Mesenchymal stem cell (in vitro differentiated cells and primary cell): ENCODE measurements around the gene RIPOR2.

Source experiments
- DNase-seq: peaks from one replicate; pipeline ENCODE4 v3.0.0-alpha.2; 2013
- H2AFZ ChIP-seq: one replicate; pipeline ENCODE4 v1.6.1; 2013; ENCODE audit warnings: low read depth, mild to moderate bottlenecking, control low read depth, inconsistent platforms, low read length, moderate library complexity
- H2AK5ac ChIP-seq: 2 replicates; pipeline ENCODE4 v1.6.1; 2013; ENCODE audit warnings: low read length, moderate library complexity, mild to moderate bottlenecking, inconsistent platforms; ENCODE audit not compliant: severe bottlenecking
- H2BK120ac ChIP-seq: one replicate; pipeline ENCODE4 v1.6.1; 2013; ENCODE audit warnings: low read depth, mild to moderate bottlenecking, inconsistent platforms, low read length, moderate library complexity
- H2BK12ac ChIP-seq, 2 experiments: one replicate each; pipeline ENCODE4 v1.6.1; 2013; ENCODE audit warnings: inconsistent platforms in 2 of 2, low read length in 2 of 2, mild to moderate bottlenecking in 2 of 2, moderate library complexity in 2 of 2, control low read depth in 1 of 2
- H2BK15ac ChIP-seq: one replicate; pipeline ENCODE4 v1.6.1; 2013; ENCODE audit warnings: mild to moderate bottlenecking, low read depth, inconsistent platforms; ENCODE audit not compliant: poor library complexity, severe bottlenecking
- H2BK5ac ChIP-seq: 2 replicates; pipeline ENCODE4 v1.6.1; 2013; ENCODE audit warnings: low read depth, mild to moderate bottlenecking, low read length, control low read depth, inconsistent platforms; ENCODE audit not compliant: poor library complexity, severe bottlenecking
- H3K14ac ChIP-seq, 2 experiments: one replicate each; pipeline ENCODE4 v1.6.1; 2013; ENCODE audit warnings: inconsistent platforms in 2 of 2, low read length in 2 of 2, control low read depth in 1 of 2, mild to moderate bottlenecking in 1 of 2, moderate library complexity in 1 of 2
- H3K18ac ChIP-seq, 2 experiments: one replicate each; pipeline ENCODE4 v1.6.1; 2013; ENCODE audit warnings: inconsistent platforms in 2 of 2, low read length in 2 of 2, control low read depth in 1 of 2, low read depth in 1 of 2, mild to moderate bottlenecking in 1 of 2
- H3K23ac ChIP-seq, 2 experiments: one replicate each; pipeline ENCODE4 v1.6.1; 2013; ENCODE audit warnings: inconsistent platforms in 2 of 2, low read length in 2 of 2, mild to moderate bottlenecking in 2 of 2, moderate library complexity in 2 of 2, control low read depth in 1 of 2
- H3K27ac ChIP-seq: 2 replicates; pipeline ENCODE4 v1.5.1; 2013; ENCODE audit warnings: mild to moderate bottlenecking, moderate library complexity, low read length, control low read depth, inconsistent platforms; ENCODE audit not compliant: poor library complexity, severe bottlenecking
- H3K27me3 ChIP-seq, 2 experiments: 2 replicates each; pipeline versions ENCODE4 v1.6.1 to v1.7.0; 2013; ENCODE audit warnings: low read length in 2 of 2, mild to moderate bottlenecking in 2 of 2, moderate library complexity in 2 of 2, control low read depth in 1 of 2, inconsistent platforms in 1 of 2; ENCODE audit not compliant: control insufficient read depth in 1 of 2, insufficient read depth in 1 of 2
- H3K36me3 ChIP-seq, 2 experiments: 2 replicates each; pipeline versions ENCODE4 v1.6.1 to v1.7.0; 2013; ENCODE audit warnings: low read length in 2 of 2, control low read depth in 1 of 2, inconsistent platforms in 1 of 2, low read depth in 1 of 2, mild to moderate bottlenecking in 1 of 2; ENCODE audit not compliant: insufficient read depth in 2 of 2, control insufficient read depth in 1 of 2
- H3K4ac ChIP-seq, 2 experiments: one replicate each; pipeline ENCODE4 v1.6.1; 2013; ENCODE audit warnings: inconsistent platforms in 2 of 2, low read length in 2 of 2, mild to moderate bottlenecking in 2 of 2, moderate library complexity in 2 of 2, control low read depth in 1 of 2, low read depth in 1 of 2
- H3K4me1 ChIP-seq: 2 replicates; pipeline ENCODE4 v1.6.1; 2013; ENCODE audit warnings: low read depth, low read length, control low read depth; ENCODE audit not compliant: control insufficient read depth, insufficient read depth
- H3K4me2 ChIP-seq: 2 replicates; pipeline ENCODE4 v1.6.1; 2013; ENCODE audit warnings: low read length, mild to moderate bottlenecking, inconsistent platforms; ENCODE audit not compliant: poor library complexity, severe bottlenecking
- H3K4me3 ChIP-seq, 2 experiments: 2 replicates each; pipeline versions ENCODE4 v1.5.1 to v1.7.0; 2013; ENCODE audit warnings: low read length in 2 of 2, mild to moderate bottlenecking in 2 of 2, control low read depth in 1 of 2, low read depth in 1 of 2; ENCODE audit not compliant: insufficient read depth in 1 of 2
- H3K79me1 ChIP-seq: replicated peaks from 2 replicates; pipeline ENCODE4 v1.6.1; 2013; ENCODE audit warnings: mild to moderate bottlenecking, control low read depth, low read length, inconsistent platforms; ENCODE audit not compliant: poor library complexity, severe bottlenecking
- H3K9ac ChIP-seq: 2 replicates; pipeline ENCODE4 v1.7.0; 2013; ENCODE audit warnings: mild to moderate bottlenecking, low read length, moderate library complexity
- H3K9me3 ChIP-seq: 2 replicates; pipeline ENCODE4 v1.7.0; 2013; ENCODE audit warnings: mild to moderate bottlenecking, low read length; ENCODE audit not compliant: control insufficient read depth
- H4K8ac ChIP-seq: one replicate; pipeline ENCODE4 v1.6.1; 2013; ENCODE audit warnings: inconsistent platforms, mild to moderate bottlenecking, low read length, moderate library complexity
- H4K91ac ChIP-seq: one replicate; pipeline ENCODE4 v1.6.1; 2013; ENCODE audit warnings: mild to moderate bottlenecking, low read length, inconsistent platforms
- WGBS: methylation state at CpG from one replicate; pipeline ENCODE4 v1.1.7; 2013; ENCODE audit warnings: mixed read lengths; 5-methylcytosine and 5-hydroxymethylcytosine counted together

RIPOR2 gene

GRCh38 chr6:24795106-24795505 is 140.7 kb downstream of the RIPOR2 start:
- 100% methylated on average over 1 of the region's 2 CpGs for WGBS
- Histone ChIP-seq H2BK120ac (no peak overlapping the region), H3K4me2 (no peak overlapping the region), H3K14ac (no peak overlapping the region), H2BK5ac (no peak overlapping the region), H2AFZ (no peak overlapping the region), H3K79me1 (no peaks in the 10 kb centered on the region), H3K4me3 (no peak overlapping the region), H2BK12ac (no peak overlapping the region), H3K18ac (no peak overlapping the region), H3K9ac (no peak overlapping the region), H3K23ac (no peak overlapping the region), H4K91ac (no peak overlapping the region), H3K27me3 (no peaks in the 10 kb centered on the region), H3K4ac (no peak overlapping the region), H4K8ac (no peak overlapping the region), H3K9me3 (no peaks in the 10 kb centered on the region), H2AK5ac (no peak overlapping the region), H2BK15ac (no peak overlapping the region), H3K4me1 (peaks cover 1% of the 10 kb centered on the region), H3K27ac (no peak overlapping the region), H3K36me3 (no peaks in the 10 kb centered on the region)
- DNase-seq: peak; percentile 28

- Histone ChIP-seq H3K14ac (no peak overlapping the region), H3K23ac (no peak overlapping the region), H2BK12ac (no peak overlapping the region), H3K9me3 (no peaks in the 10 kb centered on the region), H2AFZ (no peak overlapping the region), H3K4ac (no peak overlapping the region), H4K8ac (no peak overlapping the region), H3K36me3 (peaks cover 6 to 35% of the 10 kb centered on the region in 2 experiments), H3K4me1 (no peaks in the 10 kb centered on the region), H3K27me3 (no peaks in the 10 kb centered on the region), H2BK15ac (no peak overlapping the region), H3K79me1 (no peaks in the 10 kb centered on the region), H3K4me2 (no peak overlapping the region), H3K9ac (no peak overlapping the region), H3K27ac (no peak overlapping the region), H2BK5ac (no peak overlapping the region), H3K4me3 (no peak overlapping the region), H2BK120ac (no peak overlapping the region), H3K18ac (no peak overlapping the region), H4K91ac (no peak overlapping the region), H2AK5ac (no peak overlapping the region)
- DNase-seq: peak; percentile 60
- 100% methylated on average over 1 of the region's 4 CpGs for WGBS
These were observed 147.6 kb downstream of the RIPOR2 start for GRCh38 chr6:24788031-24788665.

DNA sequence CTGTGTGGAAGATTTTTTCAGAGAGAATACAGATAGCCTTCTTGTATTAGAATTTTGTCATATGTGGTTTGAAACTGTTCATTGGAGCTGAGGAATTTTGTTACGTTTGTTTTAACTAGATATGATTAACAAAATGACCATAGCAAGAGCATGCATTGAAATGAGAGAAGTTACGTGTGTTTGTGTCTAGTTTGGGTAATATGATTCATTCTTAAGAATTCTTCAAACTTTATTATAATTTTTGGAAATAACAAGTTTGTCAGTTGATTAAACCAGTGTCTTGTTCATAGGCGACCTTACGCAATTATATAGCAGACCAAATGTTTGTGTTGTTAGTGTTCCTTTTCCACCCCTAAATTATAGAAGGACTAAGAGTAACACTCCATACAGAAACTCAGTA is 155.6 kb downstream of the RIPOR2 start:
- DNase-seq: no peak
- no peak overlapping the region for H2BK15ac ChIP-seq
- no peak overlapping the region for H2AFZ ChIP-seq
- peaks cover 6% of the 10 kb centered on the region for H3K79me1 ChIP-seq
- H4K8ac ChIP-seq: no peak overlapping the region
- H3K4me2 ChIP-seq: no peak overlapping the region
- H3K27ac ChIP-seq: peak overlapping the region; percentile 66
- H3K4me1 ChIP-seq: peaks cover 8% of the 10 kb centered on the region
- H3K27me3 ChIP-seq: no peaks in the 10 kb centered on the region
- WGBS: 100% methylated on average over 1 of the region's 4 CpGs
- no peak overlapping the region for H2BK12ac ChIP-seq
- no peak overlapping the region for H2AK5ac ChIP-seq
- peaks cover 0 to 29% of the 10 kb centered on the region in 2 experiments for H3K36me3 ChIP-seq
- H2BK120ac ChIP-seq: no peak overlapping the region
- H2BK5ac ChIP-seq: no peak overlapping the region
- H3K4me3 ChIP-seq: no peak overlapping the region
- no peak overlapping the region for H3K9ac ChIP-seq
- H3K18ac ChIP-seq: no peak overlapping the region
- H3K4ac ChIP-seq: no peak overlapping the region
- H3K14ac ChIP-seq: no peak overlapping the region
- no peak overlapping the region for H3K23ac ChIP-seq
- no peaks in the 10 kb centered on the region for H3K9me3 ChIP-seq
- H4K91ac ChIP-seq: no peak overlapping the region

DNA sequence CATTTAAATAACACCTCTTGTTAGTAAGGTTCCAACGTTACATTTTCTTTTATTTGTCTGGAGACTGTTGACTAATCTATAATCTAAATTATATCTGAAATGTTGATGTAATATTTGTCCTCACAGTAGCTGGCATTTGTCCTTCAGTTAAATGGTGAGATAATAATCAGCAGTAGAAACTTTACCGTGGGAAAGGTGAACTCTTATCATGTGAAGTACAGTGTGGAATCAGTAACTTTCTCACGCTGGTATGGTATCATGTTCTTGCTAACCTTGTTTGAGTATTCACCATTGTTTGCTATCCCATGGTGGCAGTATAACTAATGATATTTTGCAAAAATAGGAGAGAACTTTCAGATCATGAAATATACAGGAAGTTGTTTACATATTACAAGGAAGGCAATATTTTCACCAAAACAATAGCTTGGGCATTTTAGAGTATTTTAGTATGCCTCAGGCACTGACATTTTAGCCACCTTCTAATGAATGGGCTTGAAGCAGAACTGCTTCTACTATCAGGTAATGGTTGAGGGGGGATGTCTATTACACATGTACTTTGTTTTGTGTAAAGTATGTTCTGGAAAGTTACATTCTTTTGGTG is 156.2 kb downstream of the RIPOR2 start:
- WGBS: 79% methylated on average over 2 of the region's 3 CpGs
- H3K4me1 ChIP-seq: peaks cover 8% of the 10 kb centered on the region
- no peak overlapping the region for H4K8ac ChIP-seq
- H3K4me2 ChIP-seq: no peak overlapping the region
- H2BK12ac ChIP-seq: no peak overlapping the region
- H4K91ac ChIP-seq: no peak overlapping the region
- no peak overlapping the region for H3K18ac ChIP-seq
- H3K4me3 ChIP-seq: no peak overlapping the region
- no peak overlapping the region for H2AFZ ChIP-seq
- peaks cover 6% of the 10 kb centered on the region for H3K79me1 ChIP-seq
- H3K4ac ChIP-seq: no peak overlapping the region
- no peak overlapping the region for H2BK5ac ChIP-seq
- peak overlapping the region; percentile 59 for H3K27ac ChIP-seq
- H3K9ac ChIP-seq: no peak overlapping the region
- DNase-seq: no peak
- no peak overlapping the region for H3K23ac ChIP-seq
- H3K36me3 ChIP-seq: peaks cover 0 to 26% of the 10 kb centered on the region in 2 experiments
- no peak overlapping the region for H2AK5ac ChIP-seq
- no peaks in the 10 kb centered on the region for H3K9me3 ChIP-seq
- no peak overlapping the region for H2BK120ac ChIP-seq
- no peaks in the 10 kb centered on the region for H3K27me3 ChIP-seq
- H3K14ac ChIP-seq: no peak overlapping the region
- H2BK15ac ChIP-seq: no peak overlapping the region
